NT2/D1 (cell line): Measurements from ENCODE around the gene IL18BP.

Experiments
- SUZ12 ChIP-seq: IDR thresholded peaks from 2 replicates; pipeline ENCODE4 v1.6.1; 2011; ENCODE audit not compliant: insufficient read length, insufficient read depth; ENCODE audit errors: extremely low read depth
- YY1 ChIP-seq: IDR thresholded peaks from 2 replicates; pipeline ENCODE4 v1.6.1; 2011; ENCODE audit not compliant: insufficient read length, insufficient read depth
- ZNF274 ChIP-seq: IDR thresholded peaks from 2 replicates; pipeline ENCODE4 v1.6.1; 2011; ENCODE audit warnings: mild to moderate bottlenecking, low read depth, low read length

GRCh38 chr11:72005347-72006260 lies 6.9 kb downstream of the IL18BP start:
- TF ChIP-seq ZNF274: no peak
- no peak for TF ChIP-seq YY1
- no peak for TF ChIP-seq SUZ12
